ENCODE measurements around the gene ATF3. TPM values are rescaled to one million over a fixed set of nuclear protein-coding genes. Genes with fewer than 3 reads are reported as not detected.
A peak's percentile ranks its signal among the peaks of the same experiment; 100 is the strongest.
"Not testable (repeated sequence)": the region's sequence is repeated elsewhere in the genome, so short reads cannot be mapped to it uniquely, and the experiment has no call there.

ATF3 gene
- total RNA-seq, 1 donor from 2014 or later, result 23.9 TPM

DNA sequence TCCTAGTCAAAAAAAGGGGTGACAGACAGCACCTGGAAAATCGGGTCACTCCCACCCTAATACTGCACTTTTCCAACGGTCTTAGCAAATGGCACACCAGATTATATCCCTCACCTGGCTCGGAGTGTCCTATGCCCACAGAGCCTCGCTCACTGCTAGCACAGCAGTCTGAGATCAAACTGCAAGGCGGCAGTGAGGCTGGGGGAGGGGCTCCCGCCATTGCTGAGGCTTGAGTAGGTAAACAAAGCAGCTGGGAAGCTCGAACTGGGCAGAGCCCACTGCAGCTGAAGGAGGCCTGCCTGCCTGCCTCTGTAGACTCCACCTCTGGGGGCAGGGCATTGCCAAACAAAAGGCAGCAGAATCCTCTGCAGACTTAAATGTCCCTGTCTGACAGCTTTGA lies 49.7 kb downstream of the ATF3 start:
- H3K4me3 Mint-ChIP-seq (ENCODE audit: low read depth); H3K4me1 Mint-ChIP-seq (ENCODE audit: low read depth); H3K9me3 Mint-ChIP-seq; DNase-seq (ENCODE audit: low spot score); H3K27ac Mint-ChIP-seq; H3K36me3 Mint-ChIP-seq (ENCODE audit: low read depth); intact Hi-C loops (cut with micrococcal nuclease): not testable (repeated sequence)
- H3K27me3 Mint-ChIP-seq (ENCODE audit: low read depth), result peaks cover 42% of the 10 kb centered on the region

DNA sequence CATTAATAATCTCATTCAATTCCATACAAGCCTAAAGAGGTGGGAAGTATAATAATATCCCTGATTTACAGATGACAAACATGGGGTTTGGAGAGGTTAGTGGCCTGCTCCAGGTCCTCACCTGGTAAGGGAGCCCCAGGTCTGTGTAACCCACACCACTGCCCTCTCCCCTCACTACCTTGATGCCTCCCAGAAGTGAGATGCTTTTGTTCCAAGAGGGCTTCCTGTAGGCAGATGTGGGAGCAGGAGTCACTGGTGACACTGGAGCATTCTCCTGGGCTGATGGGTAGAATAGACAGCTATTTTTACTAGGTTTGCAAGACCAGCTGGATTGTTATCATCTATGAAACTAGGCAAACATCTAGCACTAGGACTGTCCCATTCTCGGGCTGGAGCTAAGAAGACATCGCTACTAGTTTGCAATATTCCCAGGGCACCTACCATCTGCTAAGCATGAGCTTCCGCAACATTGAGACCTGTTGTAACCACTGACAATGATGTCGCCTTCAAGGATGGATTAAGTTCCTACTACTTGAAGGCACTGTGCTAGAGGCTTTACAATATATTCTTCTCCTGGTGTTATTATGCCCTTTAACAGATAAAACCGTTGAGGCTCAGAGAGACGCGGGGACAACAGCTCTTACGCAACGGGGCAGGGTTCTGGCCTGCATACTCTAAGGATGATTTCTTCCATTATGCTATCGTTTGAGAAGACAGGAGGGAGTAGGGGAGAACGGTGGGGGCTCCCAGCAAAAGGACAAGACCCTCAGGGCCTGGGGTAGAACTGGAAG lies 56.0 kb downstream of the ATF3 start:
- intact Hi-C loops (cut with micrococcal nuclease), result loop anchor here (1.0 kb wide), 1 partner anchor 118 kb away; no protein-coding TSS in a partner anchor
- Mint-ChIP-seq H3K27me3 (ENCODE audit: low read depth) (peaks cover 22% of the 10 kb centered on the region), H3K4me1 (ENCODE audit: low read depth) (peaks cover 37% of the 10 kb centered on the region), H3K36me3 (ENCODE audit: low read depth) (no peaks in the 10 kb centered on the region), H3K4me3 (ENCODE audit: low read depth) (no peak overlapping the region), H3K27ac (no peak overlapping the region), H3K9me3 (no peaks in the 10 kb centered on the region)
- DNase-seq (ENCODE audit: low spot score), result no peak

DNA sequence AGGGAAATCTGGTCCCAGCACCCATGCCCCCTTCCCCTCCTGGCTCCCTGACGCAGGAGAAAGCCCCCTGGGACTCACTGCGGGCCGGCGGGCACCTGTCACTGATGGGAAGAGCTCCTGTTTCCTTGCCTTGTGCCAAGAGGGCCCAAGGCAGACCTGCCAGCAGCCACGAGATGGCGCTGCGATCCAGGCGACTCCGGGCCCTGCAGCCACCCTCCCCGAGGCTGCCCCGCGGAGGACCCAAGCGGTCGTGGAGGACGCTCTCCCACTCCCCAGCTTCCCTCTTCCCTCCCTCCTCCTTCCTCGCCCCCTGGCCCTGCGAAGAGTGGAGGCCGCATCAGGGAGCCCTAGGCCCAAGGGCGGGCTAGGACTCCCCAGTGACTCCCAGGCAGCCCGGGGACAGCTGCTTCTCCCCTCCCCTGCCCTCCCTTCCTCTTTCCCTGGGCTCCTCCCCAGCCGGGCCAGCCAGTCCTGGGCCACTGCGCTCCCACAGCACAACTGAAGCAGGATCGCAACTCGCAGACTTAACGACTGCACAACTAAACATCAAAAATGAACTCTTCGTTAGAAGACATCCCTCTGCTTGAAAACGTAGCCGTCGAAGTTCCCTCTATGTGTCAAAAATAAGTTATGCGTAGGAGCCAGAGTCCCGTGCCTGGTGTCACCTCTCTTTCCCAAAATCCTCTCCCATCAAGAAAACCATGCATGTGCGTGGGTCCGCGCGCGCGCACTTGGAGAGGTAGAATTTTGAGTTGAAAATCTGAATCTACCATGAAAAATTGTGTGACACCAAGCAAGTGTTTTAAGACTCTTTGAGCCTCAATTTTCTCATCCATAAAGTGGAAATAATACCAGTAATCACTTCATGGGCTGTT lies 56.9 kb downstream of the ATF3 start:
- intact Hi-C loops (cut with micrococcal nuclease), result loop anchor here (1.0 to 2.0 kb wide), 2 partner anchors 33 to 117 kb away; partner anchors contain the start of gene BATF3

DNA sequence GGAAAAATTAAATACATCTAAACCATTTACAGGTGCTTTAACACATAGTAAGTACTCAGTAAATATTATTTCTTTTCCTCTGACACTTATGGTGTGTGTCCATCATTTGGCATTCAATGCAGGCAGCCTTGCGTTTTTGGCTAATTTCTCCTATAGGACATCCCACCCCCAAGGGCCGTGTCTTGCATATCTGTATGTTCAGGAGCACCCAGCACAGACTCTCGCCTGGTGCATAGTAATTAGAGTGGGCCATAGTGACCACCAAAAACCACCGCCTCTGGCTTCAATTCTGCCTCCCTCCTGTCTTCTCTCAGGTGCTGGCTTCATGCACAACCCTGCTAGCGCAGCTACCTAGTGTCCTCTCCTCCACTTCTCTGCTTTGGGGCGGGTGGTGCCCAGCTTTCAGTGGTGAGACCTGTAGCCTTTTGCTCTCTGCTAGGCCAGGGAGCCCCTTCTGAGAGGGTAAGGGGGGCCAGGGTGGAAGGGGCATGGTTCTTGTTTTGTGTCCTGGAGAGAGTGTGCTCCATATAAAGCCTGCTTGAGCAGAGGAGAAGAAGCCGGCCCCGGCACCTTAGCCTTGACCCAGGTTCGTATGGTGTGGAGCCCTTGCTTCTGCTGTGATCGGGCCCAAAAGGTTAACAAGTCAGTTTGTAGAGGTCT lies 57.7 kb downstream of the ATF3 start:
- Mint-ChIP-seq H3K27ac (no peak overlapping the region), H3K9me3 (no peaks in the 10 kb centered on the region), H3K4me1 (ENCODE audit: low read depth) (peaks cover 48% of the 10 kb centered on the region), H3K27me3 (ENCODE audit: low read depth) (peaks cover 11% of the 10 kb centered on the region), H3K4me3 (ENCODE audit: low read depth) (peak overlapping the region; percentile 82), H3K36me3 (ENCODE audit: low read depth) (no peaks in the 10 kb centered on the region)
- no peak for DNase-seq (ENCODE audit: low spot score)
- intact Hi-C loops (cut with micrococcal nuclease), result loop anchor here (2.0 kb wide), 1 partner anchor 33 kb away; the partner anchor contains the start of gene BATF3

More for the DNA sequence above, 56.9 kb downstream of the ATF3 start:
- Mint-ChIP-seq H3K36me3 (ENCODE audit: low read depth) (no peaks in the 10 kb centered on the region), H3K4me1 (ENCODE audit: low read depth) (peaks cover 42% of the 10 kb centered on the region), H3K9me3 (no peaks in the 10 kb centered on the region), H3K4me3 (ENCODE audit: low read depth) (peak overlapping the region; percentile 82), H3K27me3 (ENCODE audit: low read depth) (peaks cover 16% of the 10 kb centered on the region), H3K27ac (peak overlapping the region; percentile 73)
- peak; percentile 73 for DNase-seq (ENCODE audit: low spot score)

DNA sequence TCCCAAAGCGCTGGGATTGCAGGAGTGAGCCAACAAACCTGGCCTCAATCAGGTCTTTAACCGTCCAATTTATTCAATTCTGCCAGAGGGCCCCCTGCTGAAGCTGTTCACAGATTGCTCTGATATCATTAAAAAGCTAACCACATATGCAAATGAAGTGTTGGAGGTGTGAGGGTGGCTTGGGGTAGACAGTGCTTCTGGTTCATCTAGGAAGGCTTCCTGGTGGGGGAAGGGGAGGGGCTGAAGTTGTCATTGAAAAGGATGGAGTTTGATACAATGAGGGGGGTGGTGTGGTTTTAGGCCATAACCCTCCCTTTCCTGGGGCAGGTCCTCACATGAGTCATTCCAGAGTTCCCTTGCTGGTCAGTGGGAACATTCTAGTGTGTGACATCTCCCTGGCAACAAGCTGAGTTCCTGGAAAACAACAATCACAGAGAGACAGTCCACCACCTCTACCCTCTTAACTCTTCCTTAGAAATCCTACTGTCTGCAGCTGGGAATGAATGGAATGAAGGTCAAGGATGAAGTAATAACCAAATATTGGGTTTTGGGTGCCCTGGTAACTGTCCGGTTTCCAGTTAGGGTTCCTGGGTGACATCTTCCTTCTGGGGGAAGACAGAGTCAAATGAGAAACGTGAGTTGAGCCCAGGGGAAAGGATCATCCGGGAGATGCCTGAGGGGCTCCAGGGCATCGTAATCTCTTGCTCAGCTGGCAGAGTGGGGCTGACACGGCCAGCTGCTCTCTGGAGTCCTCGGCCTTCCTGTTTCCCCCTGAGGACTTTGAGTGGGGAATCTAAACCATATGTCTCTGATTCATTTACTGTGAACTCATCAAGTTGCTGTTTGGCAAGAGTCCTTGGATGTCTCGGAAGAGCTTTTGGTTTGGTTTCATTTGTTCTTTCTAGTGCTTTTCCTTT lies 58.9 kb downstream of the ATF3 start:
- no peaks in the 10 kb centered on the region for H3K9me3 Mint-ChIP-seq
- H3K4me1 Mint-ChIP-seq (ENCODE audit: low read depth), result peaks cover 57% of the 10 kb centered on the region
- peaks cover 6% of the 10 kb centered on the region for H3K27me3 Mint-ChIP-seq (ENCODE audit: low read depth)
- DNase-seq (ENCODE audit: low spot score), result no peak
- H3K27ac Mint-ChIP-seq, result no peak overlapping the region
- H3K4me3 Mint-ChIP-seq (ENCODE audit: low read depth), result no peak overlapping the region
- H3K36me3 Mint-ChIP-seq (ENCODE audit: low read depth), result no peaks in the 10 kb centered on the region
- intact Hi-C loops (cut with micrococcal nuclease), result loop anchor here (1.0 to 2.0 kb wide), 2 partner anchors 16 to 31 kb away; partner anchors contain the start of gene BATF3

DNA sequence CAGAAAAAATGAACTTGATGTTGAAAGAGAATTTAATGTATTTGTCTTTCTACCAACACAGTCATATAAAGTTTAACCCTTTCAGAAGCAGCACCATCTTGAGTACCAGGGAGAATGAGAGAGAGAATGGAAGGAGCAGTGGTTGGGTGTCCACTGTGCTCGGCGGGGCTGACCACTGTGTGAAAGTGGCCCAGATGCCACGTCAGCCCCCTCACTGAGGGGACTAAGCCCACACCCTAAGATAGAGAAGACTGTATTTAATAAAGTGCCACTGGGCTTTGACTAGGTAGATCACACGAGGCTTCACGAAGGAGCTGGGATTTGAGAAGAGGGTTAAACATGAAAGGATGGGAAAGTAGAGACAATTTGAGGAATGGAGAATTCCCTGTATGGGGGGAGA lies 59.9 kb downstream of the ATF3 start:
- no peak overlapping the region for H3K4me3 Mint-ChIP-seq (ENCODE audit: low read depth)
- peaks cover 57% of the 10 kb centered on the region for H3K4me1 Mint-ChIP-seq (ENCODE audit: low read depth)
- intact Hi-C loops (cut with micrococcal nuclease), result no loop called here
- H3K36me3 Mint-ChIP-seq (ENCODE audit: low read depth), result no peaks in the 10 kb centered on the region
- no peaks in the 10 kb centered on the region for H3K9me3 Mint-ChIP-seq
- no peak overlapping the region for H3K27ac Mint-ChIP-seq
- DNase-seq (ENCODE audit: low spot score), result no peak
- H3K27me3 Mint-ChIP-seq (ENCODE audit: low read depth), result no peaks in the 10 kb centered on the region

DNA sequence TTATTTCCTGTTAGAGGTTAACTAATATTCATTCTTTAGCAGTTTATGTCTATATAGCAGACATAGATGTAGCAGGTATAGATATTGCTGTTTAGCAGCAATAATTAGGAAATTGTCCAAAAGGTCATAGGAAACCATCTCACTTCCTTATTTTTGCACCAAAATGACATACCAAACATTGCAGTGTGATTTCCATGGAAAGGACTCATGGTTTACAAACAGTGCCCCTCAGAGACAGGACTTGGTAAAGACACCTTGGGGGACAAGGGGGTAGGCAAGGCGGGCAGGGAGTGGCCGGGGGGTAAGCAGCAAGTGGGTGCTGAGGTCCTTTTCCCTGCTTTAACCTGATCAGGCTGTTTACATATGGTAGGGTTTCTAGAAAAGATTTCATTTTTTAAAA lies 60.5 kb downstream of the ATF3 start:
- intact Hi-C loops (cut with micrococcal nuclease), result no loop called here
- H3K9me3 Mint-ChIP-seq, result no peaks in the 10 kb centered on the region
- no peaks in the 10 kb centered on the region for H3K36me3 Mint-ChIP-seq (ENCODE audit: low read depth)
- DNase-seq (ENCODE audit: low spot score), result no peak
- H3K4me3 Mint-ChIP-seq (ENCODE audit: low read depth), result no peak overlapping the region
- no peaks in the 10 kb centered on the region for H3K27me3 Mint-ChIP-seq (ENCODE audit: low read depth)
- no peak overlapping the region for H3K27ac Mint-ChIP-seq
- H3K4me1 Mint-ChIP-seq (ENCODE audit: low read depth), result peaks cover 57% of the 10 kb centered on the region

DNA sequence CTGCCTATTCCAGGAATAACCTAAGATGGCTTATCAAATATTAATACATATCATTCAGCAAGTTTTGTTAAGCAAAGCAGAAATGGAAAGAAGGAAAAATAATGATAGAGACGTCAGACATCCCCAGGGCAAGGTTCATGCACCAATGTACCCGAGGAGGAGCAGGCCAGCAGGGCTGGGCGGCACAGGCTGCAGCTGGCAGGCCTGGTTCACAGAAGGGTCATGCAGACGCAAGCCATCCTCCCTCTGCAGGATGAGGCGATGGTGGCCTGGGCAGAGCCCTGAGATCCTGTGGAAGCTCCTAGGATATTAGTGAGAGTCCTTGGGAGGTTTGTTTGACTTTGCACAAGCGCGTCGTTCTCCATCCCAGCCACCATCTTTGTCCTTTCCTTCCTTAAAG lies 61.0 kb downstream of the ATF3 start:
- Mint-ChIP-seq H3K4me1 (ENCODE audit: low read depth) (peaks cover 57% of the 10 kb centered on the region), H3K27ac (no peak overlapping the region), H3K27me3 (ENCODE audit: low read depth) (no peaks in the 10 kb centered on the region), H3K36me3 (ENCODE audit: low read depth) (no peaks in the 10 kb centered on the region), H3K4me3 (ENCODE audit: low read depth) (no peak overlapping the region), H3K9me3 (no peaks in the 10 kb centered on the region)
- intact Hi-C loops (cut with micrococcal nuclease), result no loop called here
- DNase-seq (ENCODE audit: low spot score), result no peak

DNA sequence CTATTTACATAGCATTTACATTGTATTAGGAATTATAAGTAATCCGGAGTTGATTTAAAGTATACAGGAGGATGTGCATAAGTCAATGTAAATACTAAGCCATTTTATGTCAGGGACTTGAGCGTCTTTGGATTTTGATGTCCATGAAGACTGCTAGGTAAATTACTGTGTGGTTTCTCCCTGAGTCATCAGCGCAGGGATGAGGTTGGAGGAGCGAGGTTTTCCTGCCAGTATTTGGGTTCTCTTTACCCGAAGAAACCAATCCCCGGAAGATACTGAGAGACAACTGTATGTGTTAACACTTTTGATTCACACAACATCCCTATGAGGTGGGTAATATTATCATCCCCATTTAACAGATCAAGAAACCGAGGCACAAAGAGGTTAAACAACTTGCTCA lies 61.7 kb downstream of the ATF3 start:
- no peak for DNase-seq (ENCODE audit: low spot score)
- Mint-ChIP-seq H3K27ac (no peak overlapping the region), H3K27me3 (ENCODE audit: low read depth) (no peaks in the 10 kb centered on the region), H3K9me3 (no peaks in the 10 kb centered on the region), H3K4me3 (ENCODE audit: low read depth) (no peak overlapping the region), H3K4me1 (ENCODE audit: low read depth) (peaks cover 55% of the 10 kb centered on the region), H3K36me3 (ENCODE audit: low read depth) (no peaks in the 10 kb centered on the region)
- intact Hi-C loops (cut with micrococcal nuclease), result no loop called here

Other genes starting within 250 kb of the ATF3 start
- gene PACC1, start 193.9 kb upstream of the ATF3 start, total RNA-seq, result 19.4 and 20.1 TPM in 2 replicates
- gene NENF, start 175.8 kb upstream of the ATF3 start, total RNA-seq, result 41.6 and 42.5 TPM in 2 replicates
- 246 and 249 TPM in 2 replicates for gene BATF3, start 91.1 kb downstream of the ATF3 start, total RNA-seq
- 45.4 and 52.6 TPM in 2 replicates for gene NSL1, start 183.0 kb downstream of the ATF3 start, total RNA-seq
- 16.7 and 18.7 TPM in 2 replicates for gene TATDN3, start 183.1 kb downstream of the ATF3 start, total RNA-seq
- 0.41 TPM in 1 of 2 replicates, not detected in the other for gene SPATA45, start 238.9 kb downstream of the ATF3 start, total RNA-seq
- gene FLVCR1, start 249.5 kb downstream of the ATF3 start, total RNA-seq, result 23.0 and 24.3 TPM in 2 replicates